Right atrium auricular region (tissue), 2 donors: ENCODE measurements around the gene TPRG1. TPM values are rescaled to one million over a fixed set of nuclear protein-coding genes. Genes with fewer than 3 reads are reported as not detected.

Experiments used
- DNase-seq: peaks from one replicate; pipeline ENCODE4 v3.0.0-alpha.2; 2019; ENCODE audit warnings: low spot score
- H3K27ac ChIP-seq, 2 donors: fragments of 200-600 bp; sonication (generic); 1 replicate in 1 of 2; 2 replicates in 1 of 2; pipeline ENCODE4 v1.5.1; 2016 to 2019
- H3K27me3 ChIP-seq, 2 donors: fragments of 200-600 bp; sonication (generic); one replicate each; pipeline versions ENCODE4 v1.5.1 to v1.6.0; 2017 to 2019
- H3K36me3 ChIP-seq: fragments of 200-600 bp; sonication (generic); one replicate; pipeline ENCODE4 v1.5.1; 2016
- H3K4me1 ChIP-seq, 2 donors: fragments of 200-600 bp; sonication (generic); one replicate each; pipeline versions ENCODE4 v1.5.1 to v1.6.0; 2017 to 2019
- H3K4me3 ChIP-seq, 2 donors: fragments of 200-600 bp; sonication (generic); 1 replicate in 1 of 2; 2 replicates in 1 of 2; pipeline ENCODE4 v1.5.1; 2017 to 2019; ENCODE audit warnings: mild to moderate bottlenecking in 1 of 2, moderate library complexity in 1 of 2
- H3K9me3 ChIP-seq, 2 donors: fragments of 200-600 bp; sonication (generic); one replicate each; pipeline ENCODE4 v1.5.1; 2019
- CTCF ChIP-seq, 2 donors: fragments of 200-600 bp; sonication (generic); IDR thresholded peaks; one replicate each; pipeline ENCODE4 v1.5.1; 2019; ENCODE audit warnings: antibody characterized with exemption in 2 of 2
- total RNA-seq, 2 donors: library from RNA; depleted of rRNA; stranded (reverse); fragments of >200 nt; gene quantifications; one replicate each; pipeline ENCODE4 v1.1.0, GENCODE V29; 2016

The TPRG1 gene
- total RNA-seq, 2 donors from 2014 or later: 0.41 to 2.1 TPM

DNA sequence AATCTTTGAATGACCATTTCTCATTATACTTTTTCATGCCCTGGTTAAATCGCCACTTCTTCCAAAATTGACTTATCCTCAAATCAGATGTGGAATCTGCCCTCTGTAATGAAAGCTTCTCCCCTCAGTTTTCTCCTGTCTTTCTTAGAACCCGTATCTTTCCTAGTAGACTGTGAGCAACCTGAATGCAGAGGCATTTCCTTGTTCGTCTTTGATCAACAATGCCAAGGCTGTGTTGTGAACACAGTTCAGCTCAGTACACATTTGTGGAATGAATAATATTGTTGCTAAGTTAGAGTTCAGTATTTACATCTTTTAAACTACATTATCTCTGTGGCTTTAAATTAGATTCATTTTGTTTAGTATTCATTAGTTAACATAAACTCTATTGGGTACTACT, 123.3 kb downstream of the TPRG1 start:
- DNase-seq: no peak
- Histone ChIP-seq H3K27ac (no peak overlapping the region), H3K27me3 (no peaks in the 10 kb centered on the region), H3K4me3 (no peak overlapping the region), H3K36me3 (no peaks in the 10 kb centered on the region), H3K9me3 (no peaks in the 10 kb centered on the region), H3K4me1 (no peaks in the 10 kb centered on the region)
- no peak for TF ChIP-seq CTCF (IDR thresholded peaks at IDR 0.05)

DNA sequence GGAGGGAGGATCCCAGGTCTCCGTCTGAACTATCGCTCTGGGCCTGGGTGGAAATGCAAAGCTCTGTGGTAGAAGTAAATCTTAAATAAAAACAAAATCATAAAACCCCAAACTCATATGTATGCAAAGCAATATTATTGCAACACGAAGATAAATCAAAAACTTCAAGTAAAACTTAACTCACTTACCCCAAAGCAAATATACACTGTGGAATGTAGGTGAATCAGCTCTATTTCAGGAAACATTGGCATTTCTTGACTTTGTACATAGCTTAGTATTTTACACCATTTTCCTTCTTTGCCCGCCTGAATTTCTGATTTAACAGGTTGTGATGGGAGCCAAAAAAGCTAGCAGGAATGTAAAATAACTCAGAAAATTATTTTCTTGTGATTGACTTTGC, 126.2 kb downstream of the TPRG1 start:
- Histone ChIP-seq H3K36me3 (no peaks in the 10 kb centered on the region), H3K27ac (no peak overlapping the region), H3K27me3 (no peaks in the 10 kb centered on the region), H3K4me1 (no peaks in the 10 kb centered on the region), H3K4me3 (no peak overlapping the region), H3K9me3 (no peaks in the 10 kb centered on the region)
- TF ChIP-seq CTCF (IDR thresholded peaks at IDR 0.05): no peak
- DNase-seq: no peak

DNA sequence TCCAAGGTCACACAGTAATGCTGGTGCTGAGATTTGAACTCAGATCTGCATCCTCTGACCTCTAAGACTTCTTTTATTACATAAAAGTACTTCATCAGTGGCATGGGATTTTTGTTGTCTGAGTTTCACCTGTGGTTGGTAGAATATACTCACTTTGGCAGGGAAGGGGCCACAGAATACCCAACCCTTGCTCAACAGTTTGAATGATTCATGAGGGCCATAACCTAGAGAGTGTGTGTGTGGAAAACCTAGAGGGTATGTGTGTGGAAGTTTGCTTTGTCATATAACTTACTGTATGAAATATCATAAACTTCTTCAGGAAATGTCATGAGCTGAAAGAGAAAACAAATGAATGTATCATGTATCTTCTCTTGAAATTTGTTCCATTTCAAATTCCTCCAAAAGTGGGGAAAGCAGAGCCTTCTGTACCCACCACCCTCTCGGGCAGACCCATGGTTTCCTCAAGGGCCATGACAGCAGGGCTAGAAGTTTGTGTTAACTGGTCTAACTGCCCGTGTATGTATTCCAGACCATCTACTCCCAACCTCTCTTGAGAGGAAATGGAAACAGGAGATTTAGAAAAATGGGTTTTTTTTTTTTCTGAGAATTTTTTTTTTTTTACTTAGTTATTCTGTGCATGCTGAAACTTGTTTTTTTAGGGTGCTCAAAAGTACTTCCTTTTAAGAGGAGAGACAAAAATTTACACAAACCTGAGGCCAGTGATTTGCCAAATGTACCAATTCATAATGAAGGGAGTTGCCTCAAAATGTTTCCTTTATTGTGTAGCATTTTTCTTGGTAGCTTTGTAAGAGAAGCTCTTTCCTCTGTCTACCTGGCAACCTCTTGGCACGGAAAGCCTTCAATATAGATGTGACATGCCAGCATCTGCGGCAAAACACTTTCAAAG, 127.0 kb downstream of the TPRG1 start:
- Histone ChIP-seq H3K4me1 (no peaks in the 10 kb centered on the region), H3K4me3 (no peak overlapping the region), H3K27me3 (no peaks in the 10 kb centered on the region), H3K36me3 (no peaks in the 10 kb centered on the region), H3K9me3 (no peaks in the 10 kb centered on the region), H3K27ac (no peak overlapping the region)
- DNase-seq: no peak
- TF ChIP-seq CTCF (IDR thresholded peaks at IDR 0.05): no peak

DNA sequence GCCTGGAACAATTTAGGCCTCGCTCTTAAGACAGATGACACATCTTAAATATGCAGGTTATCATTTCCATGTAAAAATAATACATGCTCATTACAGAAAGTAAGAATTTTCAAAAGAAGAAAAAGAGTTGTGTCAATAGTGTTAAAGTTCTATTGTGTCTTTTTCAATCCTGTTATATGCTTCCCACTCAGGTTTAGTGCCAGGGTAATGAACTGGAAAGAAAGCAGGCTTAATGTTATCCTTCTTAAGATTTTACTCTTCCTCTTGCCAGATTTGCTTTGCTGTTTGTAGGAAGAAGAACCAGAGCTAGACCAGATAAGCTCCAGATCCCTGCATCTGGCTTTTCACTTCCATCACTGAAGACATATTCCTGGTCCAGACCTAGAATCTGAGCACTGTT, 128.6 kb downstream of the TPRG1 start:
- no peak for DNase-seq
- Histone ChIP-seq H3K4me1 (no peaks in the 10 kb centered on the region), H3K9me3 (no peaks in the 10 kb centered on the region), H3K27me3 (no peaks in the 10 kb centered on the region), H3K4me3 (no peak overlapping the region), H3K27ac (no peak overlapping the region), H3K36me3 (no peaks in the 10 kb centered on the region)
- no peak for TF ChIP-seq CTCF (IDR thresholded peaks at IDR 0.05)

DNA sequence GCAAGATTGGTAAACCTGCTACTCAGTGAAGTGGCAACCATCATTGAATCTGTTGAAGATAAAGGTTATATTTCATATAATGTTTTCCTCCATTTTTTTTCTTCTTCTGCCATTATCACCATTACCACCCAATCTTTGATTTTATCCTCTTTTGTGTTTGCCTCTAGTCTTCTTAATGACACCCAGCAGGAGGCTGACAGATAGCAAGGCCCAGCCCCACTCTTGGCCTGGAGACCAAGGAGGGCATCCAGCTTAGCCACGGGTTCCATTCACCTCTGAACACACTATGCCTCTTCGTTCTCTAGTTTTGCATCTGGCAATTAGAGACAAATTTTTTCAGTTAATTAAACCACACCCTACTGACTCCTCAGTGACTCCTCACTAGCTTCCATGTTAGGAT, 129.7 kb downstream of the TPRG1 start:
- no peak overlapping the region for H3K4me3 ChIP-seq
- TF ChIP-seq CTCF (IDR thresholded peaks at IDR 0.05): no peak
- H3K27ac ChIP-seq: no peak overlapping the region
- no peak for DNase-seq
- no peaks in the 10 kb centered on the region for H3K36me3 ChIP-seq
- no peaks in the 10 kb centered on the region for H3K4me1 ChIP-seq
- no peaks in the 10 kb centered on the region for H3K9me3 ChIP-seq
- H3K27me3 ChIP-seq: no peaks in the 10 kb centered on the region

- Histone ChIP-seq H3K4me3 (no peak overlapping the region), H3K36me3 (no peaks in the 10 kb centered on the region), H3K27ac (no peak overlapping the region), H3K4me1 (no peaks in the 10 kb centered on the region), H3K27me3 (no peaks in the 10 kb centered on the region), H3K9me3 (no peaks in the 10 kb centered on the region)
- no peak for TF ChIP-seq CTCF (IDR thresholded peaks at IDR 0.05)
- no peak for DNase-seq
Measured at GRCh38 chr3:189303584-189303983, 131.8 kb downstream of the TPRG1 start.
